Uterus (tissue), 2 donors: ENCODE results near the gene SNX4.

ENCODE experiments used
- CTCF ChIP-seq, 4 experiments: fragments of 200-600 bp in 2 of 4; fragments of 450-650 bp in 2 of 4; sonication (generic) in 2 of 4; IDR thresholded peaks; one replicate each; pipeline ENCODE4 v1.5.1; 2016 to 2019; ENCODE audit warnings: antibody characterized with exemption in 4 of 4, mild to moderate bottlenecking in 2 of 4, moderate library complexity in 1 of 4
- POLR2A ChIP-seq, 2 donors: fragments of 450-650 bp; IDR thresholded peaks; one replicate each; pipeline ENCODE4 v1.6.1; 2016; ENCODE audit warnings: antibody characterized with exemption in 2 of 2, mild to moderate bottlenecking in 1 of 2, moderate library complexity in 1 of 2

- TF ChIP-seq CTCF (IDR thresholded peaks at IDR 0.05) (no peak), POLR2A (IDR thresholded peaks at IDR 0.05) (no peak)
These were observed 86.9 kb downstream of the SNX4 start for GRCh38 chr3:125433091-125433534.
